ENCODE data around the gene SULT1E1.

Gene SULT1E1, protein sequence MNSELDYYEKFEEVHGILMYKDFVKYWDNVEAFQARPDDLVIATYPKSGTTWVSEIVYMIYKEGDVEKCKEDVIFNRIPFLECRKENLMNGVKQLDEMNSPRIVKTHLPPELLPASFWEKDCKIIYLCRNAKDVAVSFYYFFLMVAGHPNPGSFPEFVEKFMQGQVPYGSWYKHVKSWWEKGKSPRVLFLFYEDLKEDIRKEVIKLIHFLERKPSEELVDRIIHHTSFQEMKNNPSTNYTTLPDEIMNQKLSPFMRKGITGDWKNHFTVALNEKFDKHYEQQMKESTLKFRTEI

GRCh38 chr4:69860052-69860451 is at the start of gene SULT1E1:
SULT1E1 (minus strand) TSS chr4:69860145; CDS start chr4:69857644, 2,501 bp downstream.
- DNase-seq (ENCODE audit: low read depth), result no peak

DNA sequence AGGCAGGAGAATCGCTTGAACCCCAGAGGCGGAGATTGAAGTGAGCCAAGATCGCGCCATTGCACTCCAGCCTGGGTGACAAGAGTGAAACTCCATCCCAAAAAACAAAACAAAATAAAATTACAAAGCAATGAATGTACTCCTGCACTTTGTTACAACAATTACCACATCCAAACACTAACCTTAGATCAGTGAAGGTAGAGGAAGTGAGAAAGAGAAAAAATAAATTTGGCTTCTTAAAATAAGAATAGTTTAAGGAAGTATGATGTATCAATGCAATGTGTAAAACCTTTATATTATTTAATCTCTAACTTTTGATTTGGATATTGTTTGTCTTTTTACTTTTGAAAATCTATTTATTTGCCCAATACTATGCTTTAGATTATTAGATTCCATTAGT is 49.2 kb upstream of the SULT1E1 start:
- DNase-seq (ENCODE audit: low read depth), result no peak

GRCh38 chr4:69907151-69907550 is 47.2 kb upstream of the SULT1E1 start:
- no peak for DNase-seq (ENCODE audit: low read depth)

- no peak for DNase-seq (ENCODE audit: low read depth)
Measured at GRCh38 chr4:69896530-69897116, 36.7 kb upstream of the SULT1E1 start.

DNA sequence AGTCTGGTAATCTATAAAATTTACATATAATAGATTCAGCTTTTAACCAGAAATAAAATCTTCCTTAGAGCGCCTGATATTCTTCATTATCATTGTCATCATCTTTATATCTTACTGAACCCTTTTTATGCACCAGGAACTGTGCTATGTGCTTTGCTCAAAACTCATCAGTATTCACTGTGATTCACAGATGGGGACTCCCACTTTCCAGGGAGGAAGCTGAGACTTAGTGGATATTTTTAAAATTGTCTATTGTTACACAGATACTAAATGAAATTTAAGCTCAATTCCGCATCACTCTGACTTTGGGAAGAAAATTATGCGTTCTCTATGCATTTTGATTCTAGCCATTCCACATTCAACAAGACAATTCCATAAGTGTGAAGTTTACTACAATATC is 34.8 kb upstream of the SULT1E1 start:
- DNase-seq (ENCODE audit: low read depth), result no peak

DNA sequence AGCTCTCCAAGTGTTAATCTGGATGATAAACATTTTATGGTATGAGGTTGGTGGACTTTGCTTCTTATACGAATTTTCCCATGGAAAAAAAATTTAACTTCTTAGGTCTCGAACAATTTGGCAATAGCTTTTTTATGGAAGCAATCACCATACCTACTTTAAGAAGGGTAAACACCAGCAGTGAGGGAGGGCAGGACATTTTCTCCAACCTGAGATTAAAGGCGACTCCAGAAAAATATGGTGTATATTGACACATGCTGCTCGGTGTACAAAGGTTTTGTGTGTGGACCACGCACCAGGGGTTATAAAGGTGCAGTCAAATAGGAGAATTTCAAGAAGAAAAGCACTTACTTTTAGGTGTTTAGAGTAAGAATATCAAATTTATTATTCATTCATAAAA is 34.2 kb upstream of the SULT1E1 start:
- no peak for DNase-seq (ENCODE audit: low read depth)

GRCh38 chr4:69888336-69888735 is 28.4 kb upstream of the SULT1E1 start:
- DNase-seq (ENCODE audit: low read depth), result no peak

- DNase-seq (ENCODE audit: low read depth), result no peak
Measured at GRCh38 chr4:69882150-69882549, 22.2 kb upstream of the SULT1E1 start.

DNA sequence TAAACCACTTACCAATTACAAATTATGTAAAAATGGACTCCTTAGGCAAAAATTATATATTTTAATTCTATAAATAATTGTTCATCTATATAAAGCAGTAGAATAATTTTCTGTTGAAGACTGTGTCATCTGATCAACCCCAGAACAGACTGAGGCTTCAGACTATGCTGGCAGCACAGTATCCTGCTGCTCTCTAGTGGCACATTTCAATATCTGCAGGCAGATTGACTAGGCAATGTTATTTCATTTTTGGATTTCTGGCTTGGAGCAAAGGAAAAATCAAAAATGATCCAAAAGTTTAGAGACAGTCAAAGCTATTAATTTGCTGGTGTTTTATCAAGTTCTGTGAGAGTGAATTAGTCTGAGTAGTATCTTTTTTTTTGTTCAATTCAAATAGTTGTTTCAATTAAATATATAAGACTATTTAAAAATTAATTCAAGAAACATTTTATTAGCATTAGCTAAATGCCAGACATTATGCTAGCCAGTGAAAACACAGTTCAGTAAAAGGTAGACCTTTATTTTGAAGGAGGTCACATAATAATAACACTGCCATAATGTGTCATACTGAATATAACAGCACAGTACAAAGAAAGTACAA is 21.3 kb upstream of the SULT1E1 start:
- no peak for DNase-seq (ENCODE audit: low read depth)

DNA sequence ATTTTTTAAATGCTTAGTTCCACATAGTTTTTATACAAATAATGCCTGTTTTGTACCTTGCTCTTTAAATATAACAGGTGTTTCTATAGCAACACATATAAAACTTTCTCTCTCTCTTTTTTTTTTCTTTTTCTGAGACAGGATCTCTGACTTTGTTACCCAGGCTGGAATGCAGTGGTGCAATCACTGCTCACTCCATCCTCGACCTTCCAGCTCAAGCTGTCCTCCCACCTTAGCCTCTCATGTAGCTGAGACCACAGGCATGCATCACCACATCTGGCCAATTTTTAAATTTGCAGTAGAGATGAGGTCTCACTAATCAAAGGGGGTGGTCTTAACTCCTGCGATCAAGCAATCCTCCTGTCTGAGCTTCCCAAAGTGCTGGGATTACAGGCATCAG is 18.3 kb upstream of the SULT1E1 start:
- no peak for DNase-seq (ENCODE audit: low read depth)

- no peak for DNase-seq (ENCODE audit: low read depth)
Measured at GRCh38 chr4:69877453-69877852, 17.5 kb upstream of the SULT1E1 start.

GRCh38 chr4:69876071-69876470 is 16.1 kb upstream of the SULT1E1 start:
- DNase-seq (ENCODE audit: low read depth), result no peak

GRCh38 chr4:69875576-69875975 is 15.6 kb upstream of the SULT1E1 start:
- DNase-seq (ENCODE audit: low read depth), result no peak

- no peak for DNase-seq (ENCODE audit: low read depth)
Measured at GRCh38 chr4:69874507-69874906, 14.6 kb upstream of the SULT1E1 start.

- no peak for DNase-seq (ENCODE audit: low read depth)
Measured at GRCh38 chr4:69861756-69862155, 1.8 kb upstream of the SULT1E1 start.

DNA sequence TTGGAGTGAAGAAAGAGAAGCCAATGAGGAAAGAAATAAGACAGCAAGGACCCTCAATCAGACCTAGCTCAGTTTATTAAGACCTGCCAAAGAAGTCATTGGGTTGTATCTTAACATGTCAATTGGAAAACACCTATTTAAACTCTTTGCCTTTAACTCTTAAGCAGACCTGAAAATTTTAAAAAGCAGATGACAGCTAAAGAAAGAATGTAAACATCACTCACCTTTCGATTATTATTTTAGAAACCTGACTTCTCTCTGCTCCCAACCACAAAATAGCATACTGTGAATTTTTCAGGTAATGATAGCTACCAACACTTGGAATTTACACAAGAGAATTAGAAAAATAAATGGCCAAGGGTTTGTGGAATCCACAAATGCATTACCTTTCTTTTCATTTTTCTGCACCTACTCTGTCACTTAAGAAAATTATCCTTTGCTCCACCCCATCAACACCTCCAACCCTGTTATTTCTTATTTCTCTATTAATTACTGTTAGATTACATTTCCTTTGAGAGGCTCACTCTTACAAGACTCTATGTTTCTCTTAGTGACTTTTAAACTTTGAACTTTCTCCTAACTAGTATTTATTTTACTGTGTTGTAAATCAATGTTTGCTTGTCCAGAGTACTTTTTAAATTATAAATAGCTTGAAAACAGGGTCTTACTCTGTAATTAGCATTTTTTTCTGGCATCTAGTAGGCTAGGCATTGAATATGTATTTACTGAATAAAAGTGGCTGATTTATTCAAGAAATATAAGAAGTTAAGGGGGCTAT is 765 bp upstream of the SULT1E1 start:
- DNase-seq (ENCODE audit: low read depth), result no peak

GRCh38 chr4:69859140-69859685 is 732 bp downstream of the SULT1E1 start:
- no peak for DNase-seq (ENCODE audit: low read depth)

DNA sequence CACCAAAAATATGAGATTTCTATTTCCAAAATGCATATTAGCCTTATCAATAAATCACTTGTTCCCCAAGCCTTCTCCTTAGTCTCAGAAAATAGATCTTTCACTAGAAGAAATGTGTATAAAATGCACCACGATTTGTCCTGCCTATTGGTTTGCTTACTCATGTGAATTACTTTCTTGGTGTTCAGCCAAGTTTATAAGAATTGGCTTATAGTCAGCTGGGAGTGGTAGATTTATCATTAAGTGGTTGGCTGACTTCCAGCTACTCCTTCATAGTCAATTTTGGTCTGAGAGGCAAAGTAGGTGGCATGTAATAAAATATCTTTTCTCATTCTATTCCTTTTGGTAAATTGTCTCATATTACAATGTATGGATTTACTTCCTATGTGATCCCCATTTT is 1.3 kb downstream of the SULT1E1 start:
- DNase-seq (ENCODE audit: low read depth), result no peak

- DNase-seq (ENCODE audit: low read depth), result no peak
Measured at GRCh38 chr4:69855822-69856221, 4.1 kb downstream of the SULT1E1 start.

DNA sequence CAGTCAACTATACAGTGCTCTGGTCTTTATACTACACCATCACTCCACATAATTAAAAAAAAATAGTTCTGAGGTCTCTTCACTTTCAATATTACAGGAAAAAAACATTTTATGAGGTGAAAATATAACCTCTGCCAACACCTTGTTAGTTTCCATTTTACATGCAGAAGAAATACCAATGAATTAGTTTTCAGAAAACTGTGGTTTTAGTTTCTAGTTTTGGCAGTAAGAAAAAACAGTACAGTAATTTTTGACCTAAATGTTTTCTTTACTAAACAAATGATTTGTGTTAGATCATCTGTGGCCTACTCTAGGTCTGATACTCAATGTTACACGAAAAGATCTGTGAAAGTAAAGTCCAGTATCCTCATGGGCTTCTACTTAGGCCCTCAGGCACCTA is 10.0 kb downstream of the SULT1E1 start:
- DNase-seq (ENCODE audit: low read depth), result no peak

GRCh38 chr4:69849297-69849696 is 10.6 kb downstream of the SULT1E1 start:
- no peak for DNase-seq (ENCODE audit: low read depth)

- DNase-seq (ENCODE audit: low read depth), result no peak
Measured at GRCh38 chr4:69848028-69848427, 11.9 kb downstream of the SULT1E1 start.

- DNase-seq (ENCODE audit: low read depth), result no peak
Measured at GRCh38 chr4:69843932-69844331, 16.0 kb downstream of the SULT1E1 start.
